Activated CD4-positive, alpha-beta T cell treated with anti-CD3 and anti-CD28 coated beads, Interleukin-10, Interleukin-2, amounts not matched to agents 100 ng/mL and 50 ng/mL, durations not matched to agents 16 hours and 8 hours (primary cell): ENCODE results near the gene BYSL.

ENCODE experiments used
- DNase-seq: peaks from one replicate; pipeline ENCODE4 v3.0.0-alpha.2; 2020

Gene BYSL

GRCh38 chr6:41920921-41921711 lies at the start of gene BYSL, which contains the start of gene MED20:
Gene BYSL, plus strand, starts transcription at chr6:41921499. Its CDS starts 64 bp downstream, at chr6:41921563.
Gene MED20, minus strand, starts transcription at chr6:41921139. Its CDS starts 121 bp downstream, at chr6:41921018.
- peak; percentile 96 for DNase-seq

GRCh38 chr6:41871691-41872090 lies 49.6 kb upstream of the BYSL start:
- no peak for DNase-seq

- DNase-seq, result no peak
These were observed 49.2 kb upstream of the BYSL start for GRCh38 chr6:41872147-41872546.

- DNase-seq, result no peak
These were observed 46.6 kb upstream of the BYSL start for GRCh38 chr6:41874741-41875140.

- DNase-seq, result no peak
These were observed 44.1 kb upstream of the BYSL start for GRCh38 chr6:41877051-41877680.

GRCh38 chr6:41878246-41878645 lies 43.1 kb upstream of the BYSL start:
- DNase-seq, result no peak

GRCh38 chr6:41878961-41879405 lies 42.3 kb upstream of the BYSL start:
- DNase-seq, result no peak

- no peak for DNase-seq
These were observed 39.8 kb upstream of the BYSL start for GRCh38 chr6:41881506-41881905.

GRCh38 chr6:41884957-41885356 lies 36.3 kb upstream of the BYSL start:
- DNase-seq, result no peak

GRCh38 chr6:41885930-41886329 lies 35.4 kb upstream of the BYSL start:
- no peak for DNase-seq

- no peak for DNase-seq
These were observed 34.0 kb upstream of the BYSL start for GRCh38 chr6:41887331-41887751.

- DNase-seq, result no peak
These were observed 28.3 kb upstream of the BYSL start for GRCh38 chr6:41892921-41893564.

GRCh38 chr6:41894366-41895299 lies 26.7 kb upstream of the BYSL start:
- DNase-seq, result peak; percentile 14

GRCh38 chr6:41895300-41896233 lies 25.7 kb upstream of the BYSL start, which contains the start of gene USP49:
Gene USP49, minus strand, starts transcription at chr6:41895375. Its CDS starts 88,392 bp downstream, at chr6:41806983.
- peak; percentile 91 for DNase-seq

GRCh38 chr6:41896281-41896680 lies 25.0 kb upstream of the BYSL start:
- DNase-seq, result no peak

GRCh38 chr6:41900861-41901260 lies 20.4 kb upstream of the BYSL start:
- DNase-seq, result no peak

- peak; percentile 57 for DNase-seq
These were observed 19.3 kb upstream of the BYSL start for GRCh38 chr6:41901882-41902519.

- DNase-seq, result no peak
These were observed 11.6 kb upstream of the BYSL start for GRCh38 chr6:41909727-41910126.

- DNase-seq, result no peak
These were observed 7.0 kb upstream of the BYSL start for GRCh38 chr6:41914343-41914742.

GRCh38 chr6:41914869-41915530 lies 6.3 kb upstream of the BYSL start:
- no peak for DNase-seq
